Esophagus muscularis mucosa (tissue), 4 donors: ENCODE data around the gene HOXC11.

Experiments
- CTCF ChIP-seq, 3 experiments: fragments of 200-600 bp in 2 of 3; fragments of 450-650 bp in 1 of 3; sonication (generic) in 2 of 3; IDR thresholded peaks; one replicate each; pipeline ENCODE4 v1.5.1; 2017 to 2019; ENCODE audit warnings: antibody characterized with exemption in 3 of 3, mild to moderate bottlenecking in 2 of 3, moderate library complexity in 1 of 3
- EP300 ChIP-seq: sonication (generic); formaldehyde crosslinking; IDR thresholded peaks from one replicate; pipeline ENCODE4 v1.6.1; 2017; ENCODE audit warnings: antibody characterized with exemption
- POLR2A ChIP-seq: fragments of 450-650 bp; IDR thresholded peaks from one replicate; pipeline ENCODE4 v1.6.1; 2017; ENCODE audit warnings: antibody characterized with exemption, moderate library complexity, mild to moderate bottlenecking, low read depth

GRCh38 chr12:53939141-53940108, 33.5 kb upstream of the HOXC11 start:
- no peak for TF ChIP-seq CTCF (IDR thresholded peaks at IDR 0.05)
- no peak for TF ChIP-seq EP300
- TF ChIP-seq POLR2A: no peak
